IPS DF 4.7 (cell line): Measurements from ENCODE around the gene TUBGCP6.

ENCODE experiments used
- DNase-seq: peaks from one replicate; pipeline ENCODE4 v3.0.0-alpha.2; 2013; ENCODE audit warnings: low spot score; ENCODE audit errors: extremely low read depth

Gene TUBGCP6

DNA sequence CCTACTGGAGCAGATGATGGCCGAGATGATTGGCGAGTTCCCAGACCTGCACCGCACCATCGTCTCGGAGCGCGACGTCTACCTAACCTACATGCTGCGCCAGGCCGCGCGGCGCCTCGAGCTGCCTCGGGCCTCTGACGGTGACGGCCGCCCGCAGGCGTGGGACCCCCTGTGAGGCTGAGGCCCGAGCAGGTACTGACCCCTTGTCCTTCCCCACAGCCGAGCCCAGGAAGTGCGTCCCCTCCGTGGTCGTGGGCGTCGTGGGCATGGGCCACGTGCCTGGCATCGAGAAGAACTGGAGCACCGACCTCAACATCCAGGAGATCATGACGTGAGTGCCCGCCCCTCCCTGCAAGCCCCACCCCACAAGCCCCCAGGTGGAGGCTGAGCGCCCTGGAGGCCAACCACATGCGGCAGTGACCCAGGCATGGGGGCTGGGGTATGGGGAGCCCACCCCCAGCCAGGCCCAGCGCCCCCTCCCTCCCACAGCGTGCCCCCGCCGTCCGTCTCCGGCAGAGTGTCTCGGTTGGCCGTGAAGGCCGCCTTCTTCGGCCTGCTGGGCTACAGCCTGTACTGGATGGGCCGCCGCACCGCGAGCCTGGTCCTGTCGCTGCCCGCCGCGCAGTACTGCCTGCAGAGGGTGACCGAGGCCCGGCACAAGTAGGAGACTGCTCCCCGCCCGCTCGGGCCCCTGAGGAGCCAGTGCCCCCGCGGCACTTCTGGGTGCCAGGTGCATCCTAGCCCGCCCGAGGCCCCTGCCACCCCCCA lies 46.8 kb downstream of the TUBGCP6 start:
- no peak for DNase-seq

DNA sequence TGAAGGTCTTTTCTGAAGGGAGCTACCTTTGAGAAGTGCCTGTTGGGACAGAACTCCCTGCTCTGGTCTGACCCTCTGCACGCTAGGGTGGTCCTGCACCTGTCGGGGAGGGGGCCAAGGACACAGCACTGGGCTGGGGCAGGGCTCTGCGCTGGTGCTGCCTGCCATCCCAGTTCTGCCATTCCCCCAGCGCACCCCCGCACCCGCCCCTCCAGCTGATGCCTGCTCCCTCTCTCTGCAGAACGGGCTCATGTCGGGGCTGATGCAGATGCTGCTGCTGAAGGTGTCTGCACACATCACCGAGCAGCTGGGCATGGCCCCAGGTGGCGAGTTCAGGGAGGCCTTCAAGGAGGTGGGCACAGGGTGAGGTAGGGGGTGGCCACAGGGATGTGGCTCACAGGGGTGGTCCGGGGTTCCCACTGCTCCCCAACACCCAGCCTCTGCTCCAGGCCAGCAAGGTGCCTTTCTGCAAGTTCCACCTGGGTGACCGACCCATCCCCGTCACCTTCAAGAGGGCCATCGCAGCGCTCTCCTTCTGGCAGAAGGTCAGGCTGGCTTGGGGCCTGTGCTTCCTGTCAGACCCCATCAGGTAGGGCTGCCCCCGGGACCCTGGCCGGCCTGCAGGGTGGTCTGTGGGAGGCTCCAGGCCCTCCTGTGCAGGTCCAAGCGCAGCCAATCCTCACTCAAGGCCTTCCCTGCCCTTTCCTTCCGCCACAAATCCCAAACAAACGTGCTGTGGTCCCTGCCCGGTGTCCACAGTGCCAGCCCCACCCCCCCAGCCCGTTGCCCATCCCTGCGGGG lies 47.6 kb downstream of the TUBGCP6 start:
- no peak for DNase-seq

DNA sequence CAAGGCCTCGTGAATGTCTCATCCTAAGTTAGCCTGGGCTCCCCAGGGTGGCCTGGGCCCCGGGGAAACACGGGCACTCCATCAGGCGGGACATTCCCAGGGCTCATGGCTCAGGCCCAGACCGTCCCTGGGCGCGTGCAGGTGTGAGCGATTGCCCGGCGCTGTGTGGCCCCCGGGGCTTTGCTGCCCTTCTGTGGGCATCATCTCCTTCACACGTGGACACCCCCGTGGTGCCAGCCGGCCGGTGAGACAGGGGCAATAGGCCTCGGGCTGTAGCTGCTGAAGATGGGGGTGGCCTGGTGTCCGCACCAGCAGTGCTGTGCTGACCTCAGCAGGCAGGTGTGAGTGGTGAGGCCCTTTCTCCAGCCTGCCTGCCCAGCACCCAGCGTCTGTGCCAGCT lies 48.6 kb downstream of the TUBGCP6 start:
- DNase-seq = no peak

DNA sequence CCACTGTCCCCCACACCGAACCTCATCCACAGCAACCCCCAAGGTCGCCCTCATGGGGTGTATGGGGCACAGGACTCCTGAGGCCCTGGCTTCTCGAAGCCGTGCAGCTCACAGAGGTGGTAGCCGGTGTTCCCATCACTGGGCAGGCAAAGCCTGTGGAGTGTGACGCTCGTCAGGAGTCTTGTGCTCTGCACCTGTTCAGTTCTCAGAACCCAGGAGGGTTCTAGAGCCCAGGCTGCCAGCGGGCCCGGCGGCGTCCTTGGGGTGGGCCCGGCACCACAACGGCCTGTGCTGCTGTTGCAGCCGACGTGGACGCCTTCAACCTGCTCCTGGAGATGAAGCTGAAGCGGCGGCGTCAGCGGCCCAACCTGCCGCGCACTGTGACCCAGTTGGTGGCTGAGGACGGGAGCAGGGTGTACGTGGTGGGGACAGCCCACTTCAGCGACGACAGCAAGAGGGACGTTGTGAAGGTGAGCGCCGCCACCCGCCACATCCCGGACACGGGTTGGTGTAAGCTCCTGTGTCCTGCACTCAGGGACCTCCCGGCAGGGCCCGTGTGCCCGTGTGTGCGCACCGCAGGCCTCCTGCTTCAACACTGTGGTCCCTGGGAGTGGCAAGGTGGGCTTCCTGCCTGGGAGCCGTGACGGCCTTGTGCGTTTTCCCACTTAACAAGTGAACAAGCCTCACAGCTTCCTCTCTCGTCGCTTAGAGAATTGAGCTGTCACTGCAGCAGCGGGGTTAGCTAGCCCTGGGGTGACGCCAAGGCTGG lies 50.6 kb downstream of the TUBGCP6 start:
- DNase-seq = no peak

DNA sequence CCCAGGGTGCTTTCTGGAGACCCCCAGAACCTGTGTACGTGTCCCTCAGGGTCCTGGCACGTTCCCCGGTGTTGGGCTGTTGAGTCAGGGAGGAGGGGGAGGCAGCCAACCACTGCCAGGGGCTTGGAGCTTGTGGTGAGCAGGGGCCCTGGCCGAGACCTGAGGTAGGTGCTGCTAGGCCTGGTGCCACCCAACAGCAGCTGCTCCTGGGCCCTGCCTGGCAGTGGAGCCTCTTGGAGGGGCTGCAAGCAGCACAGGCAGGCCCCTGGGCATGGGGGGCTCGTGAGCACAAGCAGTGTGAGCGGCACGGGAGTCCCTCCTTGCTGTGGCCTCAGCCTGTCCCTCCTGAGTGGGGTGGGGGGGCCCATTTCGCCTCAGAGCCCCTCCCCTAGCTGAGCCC lies 51.2 kb downstream of the TUBGCP6 start:
- DNase-seq = no peak

- DNase-seq = no peak
Measured at GRCh38 chr22:50192436-50193204, 52.2 kb downstream of the TUBGCP6 start.

DNA sequence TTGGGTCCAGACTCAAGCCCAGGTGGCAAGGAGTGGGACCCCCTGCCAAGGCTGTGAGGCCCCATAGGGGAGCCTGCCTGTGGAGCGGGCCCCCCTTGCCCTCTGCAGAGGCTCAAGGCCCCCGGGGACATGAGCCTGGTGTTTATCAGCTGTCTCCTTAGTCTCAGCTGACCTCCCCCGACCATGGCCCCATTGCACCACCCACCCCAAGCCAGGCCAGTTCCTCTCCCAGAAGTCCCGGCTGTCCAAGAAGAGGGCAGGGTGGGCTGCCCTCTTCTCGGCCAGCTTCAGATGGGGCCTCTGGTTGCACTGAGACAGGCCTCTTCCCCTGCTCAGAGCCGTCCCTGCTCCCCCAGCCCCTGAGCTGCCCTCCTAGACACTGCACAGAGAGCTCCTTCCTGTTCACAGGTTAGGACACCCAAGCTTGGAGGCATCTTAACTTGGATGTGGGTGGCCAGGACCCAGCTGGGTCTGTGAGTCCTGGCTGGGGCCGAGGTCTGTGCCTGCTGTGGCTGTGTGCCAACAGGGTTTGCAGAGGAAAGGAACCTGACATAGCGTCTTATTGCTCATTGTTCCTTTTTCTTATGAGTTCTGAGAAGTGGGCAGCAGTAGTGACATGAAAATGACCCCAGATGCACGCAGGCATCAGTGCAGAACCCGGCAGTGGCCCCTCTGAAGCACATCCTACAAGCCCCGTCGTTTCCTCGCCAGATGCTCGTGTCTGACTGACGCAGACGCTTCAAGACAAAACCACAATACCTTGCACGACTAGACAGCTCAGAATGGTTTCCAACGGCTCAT lies 53.7 kb downstream of the TUBGCP6 start:
- no peak for DNase-seq

GRCh38 chr22:50190182-50190940 lies 54.5 kb downstream of the TUBGCP6 start:
- DNase-seq = no peak

DNA sequence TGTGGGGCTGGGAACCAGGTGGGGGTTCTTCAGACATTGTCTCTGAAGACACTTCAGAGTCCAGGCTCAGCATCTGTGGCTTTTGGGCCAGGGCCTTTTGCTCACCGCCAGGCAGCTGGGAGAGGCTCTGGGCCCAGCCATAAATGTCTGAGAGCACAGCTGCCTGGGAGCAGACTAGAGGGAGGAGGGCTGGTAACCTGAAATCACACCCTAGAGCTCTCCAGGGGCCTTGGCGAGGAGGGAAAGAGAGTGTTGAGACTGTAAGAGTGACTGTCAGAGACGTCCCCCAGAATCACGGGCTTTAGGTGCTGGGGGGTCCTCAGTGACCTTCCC lies 55.0 kb downstream of the TUBGCP6 start:
- no peak for DNase-seq

GRCh38 chr22:50189184-50189848 lies 55.5 kb downstream of the TUBGCP6 start:
- DNase-seq = no peak

GRCh38 chr22:50188356-50188755 lies 56.5 kb downstream of the TUBGCP6 start:
- DNase-seq = no peak

GRCh38 chr22:50186761-50187523 lies 57.9 kb downstream of the TUBGCP6 start:
- DNase-seq = no peak

DNA sequence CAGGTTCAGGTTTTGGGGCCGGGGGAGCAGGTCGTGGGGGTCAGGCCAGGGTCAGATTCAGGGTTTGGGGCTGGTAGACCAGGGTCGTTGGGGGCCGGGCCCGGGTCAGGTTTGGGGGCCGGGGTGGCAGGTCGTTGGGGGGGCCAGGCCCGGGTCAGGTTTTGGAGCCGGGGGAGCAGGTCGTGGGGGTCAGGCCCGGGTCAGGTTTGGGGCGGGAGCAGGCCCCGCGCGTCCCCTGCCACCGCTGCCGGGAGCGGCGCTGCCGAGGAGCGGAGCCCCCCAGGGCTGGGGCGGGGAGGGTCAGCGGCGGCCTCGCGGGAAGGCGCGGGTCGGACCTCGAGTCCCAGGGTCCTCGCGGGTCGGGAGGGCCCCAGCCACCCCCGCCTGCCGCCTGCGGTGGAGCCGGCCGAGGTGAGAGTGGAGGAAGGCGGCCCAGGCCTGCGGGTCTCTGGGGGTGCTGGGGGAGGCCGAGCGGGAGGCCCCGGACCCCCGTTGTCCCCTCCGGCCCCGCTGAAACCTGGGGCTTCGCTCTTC lies 58.6 kb downstream of the TUBGCP6 start:
- DNase-seq = no peak

- no peak for DNase-seq
Measured at GRCh38 chr22:50185375-50186087, 59.3 kb downstream of the TUBGCP6 start, which contains the start of gene TRABD. Gene TRABD, plus strand, starts transcription at chr22:50185913. Its CDS starts 7,148 bp downstream, at chr22:50193061.

DNA sequence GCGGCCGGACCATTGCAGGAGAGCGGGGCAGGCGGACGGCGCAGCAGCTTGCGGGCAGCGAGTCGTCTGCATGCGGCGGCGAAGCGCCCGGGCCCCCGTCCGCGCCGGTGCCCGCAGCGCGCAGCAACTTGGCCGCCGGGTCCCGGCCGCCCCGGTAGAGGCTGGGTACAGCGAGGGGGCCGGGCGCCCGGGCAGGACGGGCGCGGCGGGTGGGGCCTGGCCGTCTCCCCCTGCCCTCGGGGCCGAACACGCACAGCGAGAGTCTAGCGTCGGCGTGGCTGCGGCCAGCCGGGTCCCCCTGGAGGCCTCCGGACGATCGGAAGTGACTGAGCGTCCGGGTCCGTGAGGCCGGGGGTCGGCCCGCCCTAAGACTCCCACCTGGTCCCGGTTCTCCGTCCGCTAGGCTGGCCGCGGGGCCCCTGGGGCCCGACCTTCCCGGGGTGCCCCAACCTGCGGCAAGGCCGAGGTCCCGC lies 59.9 kb downstream of the TUBGCP6 start:
- no peak for DNase-seq

- no peak for DNase-seq
Measured at GRCh38 chr22:50184004-50184901, 60.6 kb downstream of the TUBGCP6 start.
